Erythroblast (primary cell): ENCODE measurements around the gene CELA2B.

Source experiments
- GATA1 ChIP-seq: IDR thresholded peaks from 2 replicates; pipeline ENCODE4 v1.6.1; 2011; ENCODE audit warnings: low read depth, mild to moderate bottlenecking, control low read depth, low read length, moderate library complexity
- POLR2A ChIP-seq: IDR thresholded peaks from 2 replicates; pipeline ENCODE4 v1.6.1; 2011; ENCODE audit warnings: mild to moderate bottlenecking, low read length

GRCh38 chr1:15522551-15522950 is 46.6 kb downstream of the CELA2B start:
- no peak for TF ChIP-seq POLR2A
- no peak for TF ChIP-seq GATA1
